ENCODE measurements around the gene RPS10. TPM values are rescaled to one million over a fixed set of nuclear protein-coding genes. Genes with fewer than 3 reads are reported as not detected.

The RPS10 gene
- total RNA-seq, 2 experiments from 2014 or later, result 1,124 to 1,323 TPM

GRCh38 chr6:34438705-34439104 is 12.8 kb upstream of the RPS10 start:
- Mint-ChIP-seq H3K27me3 (peaks cover 2% of the 10 kb centered on the region), H3K4me1 (peaks cover 3% of the 10 kb centered on the region), H3K9me3 (ENCODE audit: low read depth) (no peaks in the 10 kb centered on the region), H3K4me3 (no peak overlapping the region), H3K36me3 (no peaks in the 10 kb centered on the region), H3K27ac (no peak overlapping the region)
- no peak for DNase-seq
- CTCF ChIA-PET, result interaction anchor here (1.2 kb wide), 1 partner anchor 275 kb away, joined by 3 read pairs; no protein-coding TSS in a partner anchor
- ATAC-seq, result no peak

- Mint-ChIP-seq H3K4me3 (no peak overlapping the region), H3K27ac (no peak overlapping the region), H3K9me3 (ENCODE audit: low read depth) (no peaks in the 10 kb centered on the region), H3K27me3 (peaks cover 2% of the 10 kb centered on the region), H3K36me3 (no peaks in the 10 kb centered on the region), H3K4me1 (peaks cover 3% of the 10 kb centered on the region)
- DNase-seq (no peak), ATAC-seq (no peak)
- CTCF ChIA-PET, result no interaction called here
Observed at GRCh38 chr6:34437644-34437970, 11.7 kb upstream of the RPS10 start.

- H3K4me1 Mint-ChIP-seq, result peaks cover 3% of the 10 kb centered on the region
- H3K36me3 Mint-ChIP-seq, result no peaks in the 10 kb centered on the region
- no peaks in the 10 kb centered on the region for H3K27me3 Mint-ChIP-seq
- ATAC-seq, result no peak
- no peaks in the 10 kb centered on the region for H3K9me3 Mint-ChIP-seq (ENCODE audit: low read depth)
- no peak overlapping the region for H3K27ac Mint-ChIP-seq
- CTCF ChIA-PET, result interaction anchor here (1.2 kb wide), 1 partner anchor 172 kb away, joined by 3 read pairs; no protein-coding TSS in a partner anchor
- DNase-seq, result no peak
- H3K4me3 Mint-ChIP-seq, result no peak overlapping the region
Observed at GRCh38 chr6:34436803-34437643, 11.2 kb upstream of the RPS10 start.

- CTCF ChIA-PET, result interaction anchor here (1.2 kb wide), 1 partner anchor 173 kb away, joined by 3 read pairs; no protein-coding TSS in a partner anchor
- Mint-ChIP-seq H3K9me3 (ENCODE audit: low read depth) (no peaks in the 10 kb centered on the region), H3K4me3 (no peak overlapping the region), H3K4me1 (no peaks in the 10 kb centered on the region), H3K27me3 (no peaks in the 10 kb centered on the region), H3K36me3 (no peaks in the 10 kb centered on the region), H3K27ac (no peak overlapping the region)
- DNase-seq, result no peak
- ATAC-seq, result no peak
Observed at GRCh38 chr6:34435916-34436315, 10.0 kb upstream of the RPS10 start.

- ATAC-seq (peak; percentile 10), DNase-seq (peak; percentile 41)
- H3K27ac Mint-ChIP-seq, result peak overlapping the region; percentile 98
- peak overlapping the region; percentile 95 for H3K4me3 Mint-ChIP-seq
- H3K9me3 Mint-ChIP-seq (ENCODE audit: low read depth), result no peaks in the 10 kb centered on the region
- H3K36me3 Mint-ChIP-seq, result peaks cover 42% of the 10 kb centered on the region
- H3K27me3 Mint-ChIP-seq, result peaks cover 7% of the 10 kb centered on the region
- peaks cover 37% of the 10 kb centered on the region for H3K4me1 Mint-ChIP-seq
- CTCF ChIA-PET, result interaction anchor here (0.6 to 7.3 kb wide), 6 partner anchors 10 to 1108 kb away, joined by 3 to 35 read pairs (median 4); partner anchors contain the start of genes NUDT3 and SMIM29
Observed at GRCh38 chr6:34425132-34425497, 754 bp downstream of the RPS10 start.

GRCh38 chr6:34424200-34425131 is 1.4 kb downstream of the RPS10 start:
- peaks cover 5% of the 10 kb centered on the region for H3K27me3 Mint-ChIP-seq
- H3K9me3 Mint-ChIP-seq (ENCODE audit: low read depth), result no peaks in the 10 kb centered on the region
- DNase-seq (no peak), ATAC-seq (no peak)
- CTCF ChIA-PET, result interaction anchor here (0.6 to 7.3 kb wide), 7 partner anchors 9 to 1107 kb away, joined by 3 to 35 read pairs (median 4); partner anchors contain the start of genes NUDT3 and SMIM29
- peaks cover 40% of the 10 kb centered on the region for H3K4me1 Mint-ChIP-seq
- H3K4me3 Mint-ChIP-seq, result peak overlapping the region; percentile 95
- peak overlapping the region; percentile 98 for H3K27ac Mint-ChIP-seq
- H3K36me3 Mint-ChIP-seq, result peaks cover 46% of the 10 kb centered on the region

GRCh38 chr6:34423254-34423653 is 2.6 kb downstream of the RPS10 start:
- DNase-seq (no peak), ATAC-seq (no peak)
- H3K4me1 Mint-ChIP-seq, result peaks cover 45% of the 10 kb centered on the region
- H3K4me3 Mint-ChIP-seq, result peak overlapping the region; percentile 20
- H3K36me3 Mint-ChIP-seq, result peaks cover 51% of the 10 kb centered on the region
- CTCF ChIA-PET, result interaction anchor here (0.8 to 7.3 kb wide), 3 partner anchors 8 to 227 kb away, joined by 4 to 35 read pairs (median 23); partner anchors contain the start of gene SMIM29
- H3K27me3 Mint-ChIP-seq, result no peaks in the 10 kb centered on the region
- peak overlapping the region; percentile 49 for H3K27ac Mint-ChIP-seq
- no peaks in the 10 kb centered on the region for H3K9me3 Mint-ChIP-seq (ENCODE audit: low read depth)

- ATAC-seq, result no peak
- CTCF ChIA-PET, result no interaction called here
- H3K27ac Mint-ChIP-seq, result peak overlapping the region; percentile 26
- no peak for DNase-seq
- no peak overlapping the region for H3K4me3 Mint-ChIP-seq
- no peaks in the 10 kb centered on the region for H3K27me3 Mint-ChIP-seq
- no peaks in the 10 kb centered on the region for H3K9me3 Mint-ChIP-seq (ENCODE audit: low read depth)
- H3K36me3 Mint-ChIP-seq, result peaks cover 61% of the 10 kb centered on the region
- H3K4me1 Mint-ChIP-seq, result peaks cover 25% of the 10 kb centered on the region
Observed at GRCh38 chr6:34418367-34418766, 7.5 kb downstream of the RPS10 start.

GRCh38 chr6:34416877-34417371 is 8.9 kb downstream of the RPS10 start:
- DNase-seq (no peak), ATAC-seq (no peak)
- no peak overlapping the region for H3K27ac Mint-ChIP-seq
- CTCF ChIA-PET, result interaction anchor here (3.6 to 4.3 kb wide), 4 partner anchors 8 to 254 kb away, joined by 19 to 80 read pairs (median 30); partner anchors contain the start of genes RPS10 and SMIM29
- H3K4me3 Mint-ChIP-seq, result no peak overlapping the region
- H3K27me3 Mint-ChIP-seq, result no peaks in the 10 kb centered on the region
- peaks cover 57% of the 10 kb centered on the region for H3K36me3 Mint-ChIP-seq
- peaks cover 22% of the 10 kb centered on the region for H3K4me1 Mint-ChIP-seq
- H3K9me3 Mint-ChIP-seq (ENCODE audit: low read depth), result no peaks in the 10 kb centered on the region

GRCh38 chr6:34414999-34415858 is 10.6 kb downstream of the RPS10 start:
- Mint-ChIP-seq H3K27ac (no peak overlapping the region), H3K27me3 (no peaks in the 10 kb centered on the region), H3K36me3 (peaks cover 45% of the 10 kb centered on the region), H3K4me3 (no peak overlapping the region), H3K9me3 (ENCODE audit: low read depth) (no peaks in the 10 kb centered on the region), H3K4me1 (peaks cover 15% of the 10 kb centered on the region)
- DNase-seq (peak; percentile 62), ATAC-seq (peak; percentile 71)
- CTCF ChIA-PET, result interaction anchor here (0.6 to 4.3 kb wide), 25 partner anchors 10 to 816 kb away, joined by 3 to 80 read pairs (median 3); partner anchors contain the start of genes NUDT3, RPS10 and SMIM29

GRCh38 chr6:34412643-34413214 is 13.1 kb downstream of the RPS10 start:
- CTCF ChIA-PET, result no interaction called here
- Mint-ChIP-seq H3K36me3 (peaks cover 30% of the 10 kb centered on the region), H3K9me3 (ENCODE audit: low read depth) (no peaks in the 10 kb centered on the region), H3K27me3 (no peaks in the 10 kb centered on the region), H3K4me3 (no peak overlapping the region), H3K27ac (no peak overlapping the region), H3K4me1 (peaks cover 5% of the 10 kb centered on the region)
- ATAC-seq (no peak), DNase-seq (no peak)

GRCh38 chr6:34412016-34412415 is 13.9 kb downstream of the RPS10 start:
- Mint-ChIP-seq H3K4me3 (no peak overlapping the region), H3K27me3 (no peaks in the 10 kb centered on the region), H3K9me3 (ENCODE audit: low read depth) (no peaks in the 10 kb centered on the region), H3K36me3 (peaks cover 24% of the 10 kb centered on the region), H3K27ac (no peak overlapping the region), H3K4me1 (peaks cover 5% of the 10 kb centered on the region)
- no peak for DNase-seq
- no peak for ATAC-seq
- CTCF ChIA-PET, result no interaction called here

Measured in activated CD8-positive, alpha-beta memory T cell treated with anti-CD3 and anti-CD28 coated beads, Interleukin-2, amount 10 ng/mL, durations not matched to agents 7 days and 5 days (primary cell).